ENCODE results near the gene PACSIN1.

Gene PACSIN1

DNA sequence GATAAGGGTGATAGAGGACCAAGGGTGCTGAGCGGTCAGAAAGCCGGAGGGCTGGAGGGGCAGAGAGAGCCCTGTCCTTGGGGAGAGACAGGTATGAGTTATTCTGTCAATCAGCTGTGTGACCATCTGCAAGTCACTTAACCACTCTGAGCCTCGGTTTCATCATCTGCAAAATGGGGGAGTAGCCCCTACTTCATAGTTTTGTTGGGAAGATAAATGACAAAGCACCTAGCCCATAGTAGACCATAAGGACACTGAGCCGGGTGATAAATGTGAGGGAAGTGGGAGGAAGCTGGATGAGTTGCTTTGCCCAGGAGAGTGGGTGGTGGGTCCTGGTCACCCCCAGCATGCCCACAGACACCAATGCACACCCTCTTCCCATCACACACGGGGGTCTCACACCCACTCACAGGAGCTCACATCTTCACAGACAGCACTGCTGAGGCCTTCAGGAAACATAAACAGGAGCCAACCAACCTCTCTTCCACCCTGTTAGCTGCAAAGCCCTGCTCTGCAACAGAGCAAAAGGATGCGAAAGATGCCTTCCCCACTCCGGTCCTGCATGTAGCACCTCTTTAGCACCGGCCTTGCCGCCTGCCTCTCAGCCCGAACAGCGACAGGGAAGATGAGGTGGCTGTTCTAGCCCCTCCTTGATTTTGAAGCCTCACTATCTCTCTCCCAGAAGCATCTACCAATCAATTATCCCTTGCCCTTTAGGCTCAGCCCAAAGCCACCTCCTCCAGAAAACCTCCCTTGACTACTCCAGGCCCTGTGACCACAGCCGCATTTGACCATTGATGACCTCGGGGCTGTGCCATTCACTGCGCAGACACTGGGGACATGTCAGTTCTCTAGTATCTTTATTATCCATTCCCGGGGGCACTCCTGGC, 71.3 kb downstream of the PACSIN1 start:
- DNase-seq (ENCODE audit: low read depth) = no peak
- TF ChIP-seq, protein P1, sequence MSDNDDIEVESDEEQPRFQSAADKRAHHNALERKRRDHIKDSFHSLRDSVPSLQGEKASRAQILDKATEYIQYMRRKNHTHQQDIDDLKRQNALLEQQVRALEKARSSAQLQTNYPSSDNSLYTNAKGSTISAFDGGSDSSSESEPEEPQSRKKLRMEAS (IDR thresholded peaks at IDR 0.05; ENCODE audit: low read depth, low read length) = no peak
- TF ChIP-seq, protein P2, sequence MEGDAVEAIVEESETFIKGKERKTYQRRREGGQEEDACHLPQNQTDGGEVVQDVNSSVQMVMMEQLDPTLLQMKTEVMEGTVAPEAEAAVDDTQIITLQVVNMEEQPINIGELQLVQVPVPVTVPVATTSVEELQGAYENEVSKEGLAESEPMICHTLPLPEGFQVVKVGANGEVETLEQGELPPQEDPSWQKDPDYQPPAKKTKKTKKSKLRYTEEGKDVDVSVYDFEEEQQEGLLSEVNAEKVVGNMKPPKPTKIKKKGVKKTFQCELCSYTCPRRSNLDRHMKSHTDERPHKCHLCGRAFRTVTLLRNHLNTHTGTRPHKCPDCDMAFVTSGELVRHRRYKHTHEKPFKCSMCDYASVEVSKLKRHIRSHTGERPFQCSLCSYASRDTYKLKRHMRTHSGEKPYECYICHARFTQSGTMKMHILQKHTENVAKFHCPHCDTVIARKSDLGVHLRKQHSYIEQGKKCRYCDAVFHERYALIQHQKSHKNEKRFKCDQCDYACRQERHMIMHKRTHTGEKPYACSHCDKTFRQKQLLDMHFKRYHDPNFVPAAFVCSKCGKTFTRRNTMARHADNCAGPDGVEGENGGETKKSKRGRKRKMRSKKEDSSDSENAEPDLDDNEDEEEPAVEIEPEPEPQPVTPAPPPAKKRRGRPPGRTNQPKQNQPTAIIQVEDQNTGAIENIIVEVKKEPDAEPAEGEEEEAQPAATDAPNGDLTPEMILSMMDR (IDR thresholded peaks at IDR 0.05; ENCODE audit: low read depth, low read length) = no peak
- TF ChIP-seq MYC (IDR thresholded peaks at IDR 0.05; ENCODE audit: low read depth, low read length) (no peak), POLR2A (IDR thresholded peaks at IDR 0.05; ENCODE audit: extremely low read depth, insufficient read length) (no peak)
- H3K4me3 ChIP-seq (ENCODE audit: low read depth, low read length) = no peak overlapping the region

DNA sequence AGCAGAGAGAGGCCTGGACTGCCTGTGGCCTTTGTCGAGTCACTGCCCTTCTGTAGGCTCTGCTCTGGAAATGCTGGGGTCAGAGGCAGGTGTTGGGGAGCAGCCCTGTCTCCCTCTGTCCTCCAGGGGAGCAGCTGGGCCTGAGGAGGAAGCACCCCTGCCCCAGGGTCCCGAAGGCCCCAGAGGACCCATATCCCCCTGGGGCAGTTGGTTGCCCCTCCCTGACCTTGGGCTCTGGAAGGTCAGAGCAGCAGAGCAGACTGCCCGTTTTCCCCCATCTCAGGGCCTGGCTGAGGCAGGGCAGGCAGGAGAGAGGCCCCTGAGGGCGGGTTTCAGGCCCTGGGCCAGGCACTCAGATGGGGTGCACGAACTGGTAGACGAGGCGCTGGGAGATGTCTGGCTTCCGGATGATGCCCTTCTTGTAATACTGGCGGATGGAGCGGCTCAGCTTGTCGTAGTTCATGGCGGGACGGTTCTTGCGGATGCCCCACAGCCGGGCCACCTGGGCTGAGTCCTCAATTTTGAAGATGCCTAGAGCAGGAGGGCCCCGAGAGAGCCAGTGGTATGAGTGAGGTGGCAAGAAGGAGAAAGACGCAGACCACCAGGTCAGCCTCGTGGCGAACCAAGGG, 72.2 kb downstream of the PACSIN1 start:
- no peak for DNase-seq (ENCODE audit: low read depth)
- H3K4me3 ChIP-seq (ENCODE audit: low read depth, low read length) = no peak overlapping the region
- TF ChIP-seq, protein P1 (IDR thresholded peaks at IDR 0.05; ENCODE audit: low read depth, low read length) = no peak
- TF ChIP-seq MYC (IDR thresholded peaks at IDR 0.05; ENCODE audit: low read depth, low read length) (no peak), POLR2A (IDR thresholded peaks at IDR 0.05; ENCODE audit: extremely low read depth, insufficient read length) (no peak)
- TF ChIP-seq, protein P2 (IDR thresholded peaks at IDR 0.05; ENCODE audit: low read depth, low read length) = no peak

DNA sequence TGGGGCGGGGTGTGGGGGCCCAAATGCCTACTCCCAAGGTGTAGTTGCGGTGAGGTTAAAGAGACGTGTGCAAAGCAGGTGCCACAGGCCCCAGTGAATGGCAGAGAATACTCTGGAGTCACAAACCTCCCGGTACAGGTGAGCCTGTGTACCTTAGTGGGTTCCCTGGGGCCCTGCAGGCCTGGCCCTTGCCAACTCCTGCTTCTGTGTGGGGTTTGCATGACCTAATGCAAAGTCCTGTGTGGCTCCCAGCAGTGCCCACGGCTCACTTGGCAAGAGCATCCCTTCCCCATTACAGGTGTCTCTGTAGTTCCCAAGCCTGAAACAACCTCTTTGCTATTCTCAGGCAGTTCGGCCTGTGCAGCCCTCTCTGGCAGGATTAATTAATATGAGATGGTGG, 72.7 kb downstream of the PACSIN1 start:
- TF ChIP-seq POLR2A (IDR thresholded peaks at IDR 0.05; ENCODE audit: extremely low read depth, insufficient read length) = no peak
- TF ChIP-seq, protein P1 (IDR thresholded peaks at IDR 0.05; ENCODE audit: low read depth, low read length) = no peak
- no peak overlapping the region for H3K4me3 ChIP-seq (ENCODE audit: low read depth, low read length)

DNA sequence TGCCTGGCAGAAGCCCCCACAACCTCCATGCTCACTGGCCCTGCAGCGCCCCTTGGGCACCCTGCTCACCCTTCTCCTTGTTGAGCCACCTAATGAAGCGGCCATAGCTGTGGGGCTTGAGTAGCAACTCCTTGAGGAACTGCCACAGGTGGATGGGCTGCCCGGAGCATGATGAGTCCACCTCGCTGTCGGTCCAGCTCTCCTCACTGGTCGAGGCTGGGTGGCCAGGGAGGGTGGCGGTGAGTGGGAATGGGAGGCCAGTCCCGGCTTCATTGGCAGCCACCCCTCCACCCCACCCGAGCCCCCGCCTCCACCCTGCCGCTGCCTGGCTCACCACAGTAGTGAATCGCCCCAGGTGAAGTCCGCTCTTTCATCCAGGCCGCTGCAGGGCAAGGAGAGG, 73.3 kb downstream of the PACSIN1 start:
- TF ChIP-seq, protein P1 (IDR thresholded peaks at IDR 0.05; ENCODE audit: low read depth, low read length) = no peak
- TF ChIP-seq MYC (IDR thresholded peaks at IDR 0.05; ENCODE audit: low read depth, low read length) (no peak), POLR2A (IDR thresholded peaks at IDR 0.05; ENCODE audit: extremely low read depth, insufficient read length) (no peak)
- TF ChIP-seq, protein P2 (IDR thresholded peaks at IDR 0.05; ENCODE audit: low read depth, low read length) = no peak
- DNase-seq (ENCODE audit: low read depth) = no peak
- no peak overlapping the region for H3K4me3 ChIP-seq (ENCODE audit: low read depth, low read length)

More for the DNA sequence above, 72.7 kb downstream of the PACSIN1 start:
- DNase-seq (ENCODE audit: low read depth) = no peak

DNA sequence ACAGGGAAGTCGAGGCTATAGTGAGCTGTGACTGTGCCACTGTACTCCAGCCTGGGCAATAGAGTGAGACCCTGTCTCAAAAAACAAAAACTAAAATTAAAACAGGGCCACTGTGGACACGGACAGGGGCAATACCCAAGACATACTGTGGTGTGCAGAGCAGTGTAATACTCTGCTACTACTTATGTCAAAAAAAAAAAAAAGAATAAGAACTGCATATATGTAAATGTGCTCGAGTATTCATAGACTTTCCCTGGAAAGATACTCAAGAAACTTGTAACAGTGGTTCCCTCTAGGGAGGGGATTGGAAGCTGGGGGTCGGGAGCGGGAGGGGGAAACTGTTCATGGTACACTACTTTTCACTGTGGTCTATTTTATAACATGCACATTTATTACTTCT, 74.3 kb downstream of the PACSIN1 start:
- TF ChIP-seq MYC (IDR thresholded peaks at IDR 0.05; ENCODE audit: low read depth, low read length) = no peak
- no peak for TF ChIP-seq POLR2A (IDR thresholded peaks at IDR 0.05; ENCODE audit: extremely low read depth, insufficient read length)
- TF ChIP-seq, protein P2 (IDR thresholded peaks at IDR 0.05; ENCODE audit: low read depth, low read length) = no peak
- TF ChIP-seq, protein P1 (IDR thresholded peaks at IDR 0.05; ENCODE audit: low read depth, low read length) = no peak
- H3K4me3 ChIP-seq (ENCODE audit: low read depth, low read length) = no peak overlapping the region
- DNase-seq (ENCODE audit: low read depth) = no peak

DNA sequence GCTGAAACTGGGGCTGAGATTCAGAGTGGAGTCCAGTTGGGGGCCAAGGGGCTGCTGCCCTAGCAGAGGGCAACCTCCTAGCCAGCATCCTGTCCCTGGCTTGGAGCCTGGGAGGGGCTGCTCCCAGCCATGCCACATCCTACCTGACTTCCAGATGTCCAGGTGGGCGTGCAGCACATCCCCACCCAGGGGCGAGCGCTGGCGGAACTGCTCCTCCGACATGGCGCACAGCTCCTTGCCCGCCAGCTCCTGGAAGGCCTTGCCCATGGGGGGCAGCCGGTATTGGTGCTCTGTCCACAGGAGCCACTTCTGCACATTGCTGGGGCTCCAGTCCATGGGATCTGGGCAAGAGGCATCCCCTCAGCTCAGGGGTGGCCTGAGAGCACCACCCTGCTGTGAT, 75.0 kb downstream of the PACSIN1 start:
- H3K4me3 ChIP-seq (ENCODE audit: low read depth, low read length) = no peak overlapping the region

More for the DNA sequence above, 75.0 kb downstream of the PACSIN1 start:
- DNase-seq (ENCODE audit: low read depth) = no peak
- TF ChIP-seq MYC (IDR thresholded peaks at IDR 0.05; ENCODE audit: low read depth, low read length) (no peak), POLR2A (IDR thresholded peaks at IDR 0.05; ENCODE audit: extremely low read depth, insufficient read length) (no peak)
- TF ChIP-seq, protein P2 (IDR thresholded peaks at IDR 0.05; ENCODE audit: low read depth, low read length) = no peak
- TF ChIP-seq, protein P1 (IDR thresholded peaks at IDR 0.05; ENCODE audit: low read depth, low read length) = no peak

All from NB4 (cell line).